ENCODE measurements around the gene BCL6B. TPM values are rescaled to one million over a fixed set of nuclear protein-coding genes. Genes with fewer than 3 reads are reported as not detected.

Gene BCL6B
- total and polyA plus RNA-seq, 2 of the 4 experiments (the other 2 are of a cell fraction): not detected

DNA sequence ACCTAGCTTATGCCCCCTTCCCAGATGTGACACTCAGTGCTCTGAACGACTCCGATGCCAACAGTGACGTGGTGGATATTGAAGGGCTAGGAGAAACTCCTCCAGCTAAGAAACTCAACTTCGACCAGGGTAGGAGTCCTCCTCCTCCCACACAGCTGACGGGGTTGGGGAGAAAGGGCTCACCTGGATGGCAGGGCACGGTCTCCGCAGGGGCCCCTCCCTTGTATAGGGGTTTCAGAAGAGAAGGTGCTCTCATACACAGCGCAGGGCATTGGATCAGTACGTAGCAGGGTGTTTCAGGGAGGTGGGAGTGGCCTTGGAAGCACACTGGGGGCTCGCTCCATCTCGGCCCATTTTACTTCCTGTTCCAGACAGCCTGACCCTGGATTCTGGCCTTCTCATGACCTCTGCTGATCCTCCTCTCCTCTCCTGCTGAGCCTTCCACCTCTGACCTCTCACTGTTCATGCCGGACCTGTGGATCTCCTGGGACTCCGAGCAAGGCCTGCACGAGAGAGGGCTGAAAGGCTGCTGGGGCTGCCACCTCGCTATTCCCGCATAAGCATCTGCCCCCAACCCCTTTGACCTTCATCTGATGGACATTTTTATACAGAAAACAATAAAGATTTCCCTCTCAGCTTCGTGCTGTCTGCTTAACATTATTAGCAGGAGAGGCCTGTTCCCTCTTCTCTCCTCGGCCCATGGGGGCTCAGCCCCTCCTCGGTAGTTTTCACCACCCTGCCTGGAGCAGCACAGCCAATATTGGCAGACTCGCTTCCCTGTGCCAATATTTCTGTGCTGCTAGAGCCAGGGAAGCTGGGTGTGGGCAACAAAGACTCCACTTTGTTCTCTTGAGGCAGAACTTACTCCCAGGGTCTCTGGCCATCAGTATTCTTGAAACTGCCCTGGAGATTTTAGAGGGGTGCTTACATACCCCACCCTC is 5.7 kb upstream of the BCL6B start:
- H3K18ac ChIP-seq (ENCODE audit: low read depth, low read length): no peak overlapping the region
- 0 out of 2 replicates have a peak, but pooled peaks cover 2% of the 10 kb centered on the region for H3K36me3 ChIP-seq (ENCODE audit: control insufficient read depth, insufficient read depth, low read length)
- no peak overlapping the region for H2BK120ac ChIP-seq (ENCODE audit: low read depth, low read length)
- no peaks in the 10 kb centered on the region for H3K27me3 ChIP-seq (ENCODE audit: control insufficient read depth, insufficient read depth, low read length)
- BruUV-seq (replicated peaks): no TSS peak
- H3K27ac ChIP-seq (ENCODE audit: insufficient read depth, low read length): no peak overlapping the region
- H3K4me2 ChIP-seq (ENCODE audit: low read depth, low read length): no peak overlapping the region
- POLR2A ChIA-PET (ENCODE audit: unreplicated experiment): no interaction called here
- no peaks in the 10 kb centered on the region; the same call in 1 of the 2 replicates for H3K9me1 ChIP-seq (ENCODE audit: insufficient read depth, low read length)
- H3K9ac ChIP-seq (ENCODE audit: low read depth, low read length): no peak overlapping the region
- H3K79me1 ChIP-seq (ENCODE audit: low read depth in 1 of 2, low read length in 2 of 2): peaks cover 9 to 33% of the 10 kb centered on the region in 2 experiments; a peak in 3 of 4 replicates
- intact Hi-C loops (cut with micrococcal nuclease) (no loop called here), dilution Hi-C loops (cut with HindIII; ENCODE audit: low sequenced_read_pairs, unreplicated experiment) (no loop called here), in situ Hi-C loops (cut with MboI; ENCODE audit: low sequenced_read_pairs) (loop anchor here (10.0 kb wide), 1 partner anchor 352 kb away; no protein-coding TSS in a partner anchor)
- no peak overlapping the region for H3K14ac ChIP-seq (replicated peaks; ENCODE audit: low read depth, low read length)
- peaks cover 8% of the 10 kb centered on the region; the same call in 1 of the 2 replicates for H3K4me1 ChIP-seq (ENCODE audit: control insufficient read depth, insufficient read depth, low read length)
- no peak for DNase-seq
- H3K23ac ChIP-seq (ENCODE audit: low read depth, low read length): no peak overlapping the region
- H3K9me3 ChIP-seq (ENCODE audit: control insufficient read depth, insufficient read depth, low read length): no peaks in the 10 kb centered on the region
- H2BK20ac ChIP-seq (ENCODE audit: low read depth, low read length): no peak overlapping the region
- no peak overlapping the region for H4K91ac ChIP-seq (ENCODE audit: insufficient read depth, low read depth, low read length)
- CTCF ChIA-PET: no interaction called here
- H3K4ac ChIP-seq (ENCODE audit: low read depth, low read length): no peak overlapping the region; the same call in 1 of the 2 replicates
- H2BK15ac ChIP-seq (ENCODE audit: low read depth, low read length): no peak overlapping the region
- no peak overlapping the region for H4K8ac ChIP-seq (ENCODE audit: low read depth in 2 of 2, low read length in 2 of 2)
- H2AK9ac ChIP-seq (replicated peaks; ENCODE audit: low read depth, low read length, poor library complexity): no peak overlapping the region
- no peak overlapping the region for H4K5ac ChIP-seq (ENCODE audit: low read depth, low read length)
- no peak for TF ChIP-seq SMC3 (IDR thresholded peaks at IDR 0.05; ENCODE audit: low read depth, low read length)
- TF ChIP-seq, protein P1, sequence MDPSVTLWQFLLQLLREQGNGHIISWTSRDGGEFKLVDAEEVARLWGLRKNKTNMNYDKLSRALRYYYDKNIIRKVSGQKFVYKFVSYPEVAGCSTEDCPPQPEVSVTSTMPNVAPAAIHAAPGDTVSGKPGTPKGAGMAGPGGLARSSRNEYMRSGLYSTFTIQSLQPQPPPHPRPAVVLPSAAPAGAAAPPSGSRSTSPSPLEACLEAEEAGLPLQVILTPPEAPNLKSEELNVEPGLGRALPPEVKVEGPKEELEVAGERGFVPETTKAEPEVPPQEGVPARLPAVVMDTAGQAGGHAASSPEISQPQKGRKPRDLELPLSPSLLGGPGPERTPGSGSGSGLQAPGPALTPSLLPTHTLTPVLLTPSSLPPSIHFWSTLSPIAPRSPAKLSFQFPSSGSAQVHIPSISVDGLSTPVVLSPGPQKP (IDR thresholded peaks at IDR 0.05; ENCODE audit: borderline replicate concordance, low read depth, low read length): no peak
- TF ChIP-seq FOS (IDR thresholded peaks at IDR 0.05; ENCODE audit: low read depth, low read length): no peak
- TF ChIP-seq POLR2A (IDR thresholded peaks at IDR 0.05; ENCODE audit: low read depth, low read length): no peak
- no peak for TF ChIP-seq RFX5 (IDR thresholded peaks at IDR 0.05; ENCODE audit: low read depth, low read length)
- no peak for TF ChIP-seq NFE2L2 (IDR thresholded peaks at IDR 0.05; ENCODE audit: low read depth, low read length)
- no peak for TF ChIP-seq MXI1 (IDR thresholded peaks at IDR 0.05; ENCODE audit: borderline replicate concordance, low read depth, low read length)
- H3K4me3 ChIP-seq (ENCODE audit: insufficient read depth, low read depth, low read length): no peak overlapping the region
- no peak overlapping the region for H2BK5ac ChIP-seq (ENCODE audit: low read depth, low read length, poor library complexity, severe bottlenecking)
- 80% methylated on average over 1 of the region's 20 CpGs; no CpG with 5 or more reads in 1 of the 2 experiments for WGBS, 2 experiments (ENCODE audit: extremely low coverage in 2 of 2, insufficient read length in 1 of 2)
- no peak overlapping the region for H3K56ac ChIP-seq (ENCODE audit: extremely low read depth, insufficient read depth, low read length)
- H4K20me1 ChIP-seq (ENCODE audit: insufficient read depth, low read length): no peaks in the 10 kb centered on the region
- H2AFZ ChIP-seq (replicated peaks; ENCODE audit: low read length, poor library complexity): no peak overlapping the region
- H2AK5ac ChIP-seq (ENCODE audit: low read depth, low read length): no peak overlapping the region
- no peak for ATAC-seq (ENCODE audit: low read depth)
